Stomach (tissue), 9 donors: Measurements from ENCODE around the gene GTSE1. TPM values are rescaled to one million over a fixed set of nuclear protein-coding genes. Genes with fewer than 3 reads are reported as not detected.

ENCODE experiments used
- DNase-seq, 2 donors: peaks; one replicate each; pipeline versions ENCODE4 v3.0.0 to v3.0.0-alpha.2; 2013 to 2019
- H3K27ac ChIP-seq, 5 donors: fragments of 200-600 bp in 4 of 5; sonication (generic) in 4 of 5; one replicate each; pipeline ENCODE4 v1.5.1; 2013 to 2019; ENCODE audit warnings: mild to moderate bottlenecking in 1 of 5, moderate library complexity in 1 of 5
- H3K27me3 ChIP-seq, 3 donors: fragments of 200-600 bp; sonication (generic); one replicate each; pipeline ENCODE4 v1.5.1; 2017 to 2019; ENCODE audit warnings: mixed run types in 1 of 3
- H3K36me3 ChIP-seq, 4 donors: fragments of 200-600 bp; sonication (generic); 1 replicate in 3 of 4; 2 replicates in 1 of 4; pipeline ENCODE4 v1.5.1; 2016 to 2019
- H3K4me1 ChIP-seq, 4 donors: fragments of 200-600 bp; sonication (generic); one replicate each; pipeline ENCODE4 v1.5.1; 2016 to 2019
- H3K4me3 ChIP-seq, 4 donors: fragments of 200-600 bp; sonication (generic) in 3 of 4; one replicate each; pipeline ENCODE4 v1.5.1; 2016 to 2019; ENCODE audit warnings: mild to moderate bottlenecking in 1 of 4
- H3K9me3 ChIP-seq, 4 donors: fragments of 200-600 bp; sonication (generic); one replicate each; pipeline ENCODE4 v1.5.1; 2016 to 2019
- EP300 ChIP-seq: sonication (generic); formaldehyde crosslinking; IDR thresholded peaks from one replicate; pipeline ENCODE4 v1.6.1; 2017; ENCODE audit warnings: antibody characterized with exemption
- POLR2A ChIP-seq, 4 donors: fragments of 450-650 bp; IDR thresholded peaks; one replicate each; pipeline ENCODE4 v1.6.1; 2016; ENCODE audit warnings: antibody characterized with exemption in 4 of 4, control low read depth in 2 of 4, mild to moderate bottlenecking in 1 of 4, moderate library complexity in 1 of 4
- POLR2AphosphoS5 ChIP-seq, 3 donors: sonication (generic); formaldehyde crosslinking; IDR thresholded peaks; one replicate each; pipeline ENCODE4 v1.6.1; 2016; ENCODE audit warnings: antibody characterized with exemption in 3 of 3
- WGBS, 5 donors: extraction: QIAGEN DNeasy Blood & Tissue Kit in 3 of 5; methylation state at CpG; one replicate each; pipeline versions ENCODE4 v1.1.5 to v1.1.7; 2013 to 2018; 5-methylcytosine and 5-hydroxymethylcytosine counted together
- intact Hi-C: fragments of 100-400 bp; cut with DNase I; formaldehyde crosslinking; loops from one replicate; pipeline ENCODE4 v1.15.1; 2023; ENCODE audit warnings: low total_unique reads
- polyA plus RNA-seq, 3 donors: library from polyadenylated mRNA; stranded (reverse); fragments of 200-250 nt; gene quantifications; one replicate each; pipeline ENCODE4 v1.2.3, GENCODE V29; 2013
- total RNA-seq, 5 donors: library from RNA; depleted of rRNA; stranded (reverse); fragments of >200 nt; gene quantifications; one replicate each; pipeline versions ENCODE4 v1.1.0 to v1.2.3, GENCODE V29; 2014 to 2016
- TF ChIP-seq, protein P1 (sequence below), 7 experiments: fragments of 450-650 bp in 4 of 7; fragments of 200-600 bp in 3 of 7; sonication (generic) in 3 of 7; IDR thresholded peaks; one replicate each; pipeline ENCODE4 v1.5.1; 2016 to 2019; ENCODE audit warnings: antibody characterized with exemption in 7 of 7, control low read depth in 2 of 7, mild to moderate bottlenecking in 1 of 7
- donor health status: healthy with polysubstance abuse.
- donor health status: Bipolar disorder and iron deficiency.
- donor health status: healthy.

The GTSE1 gene
- total and polyA plus RNA-seq, 8 donors = 1.1 to 64.0 (median 4.2) TPM

DNA sequence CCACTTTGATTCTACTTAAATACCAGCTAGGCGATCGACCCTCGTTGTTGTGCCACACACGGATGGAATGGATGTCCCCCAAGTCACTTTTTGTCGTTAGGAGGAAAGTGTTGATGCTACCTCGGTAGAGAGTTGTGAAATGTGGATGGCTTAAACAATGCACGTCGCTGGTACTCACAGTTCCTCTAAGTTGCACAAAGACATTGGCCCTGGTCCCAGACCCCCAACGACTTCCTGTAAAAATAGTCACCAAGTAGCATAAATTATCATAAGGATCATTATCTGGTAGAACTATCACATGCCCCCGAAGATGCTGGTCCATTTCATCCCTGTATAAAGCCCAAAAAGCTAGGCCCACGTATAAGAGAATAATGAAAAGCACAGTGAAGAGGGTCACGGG lies 37.3 kb upstream of the GTSE1 start:
- Histone ChIP-seq H3K36me3 (no peaks in the 10 kb centered on the region), H3K9me3 (no peaks in the 10 kb centered on the region), H3K27me3 (peaks cover 0 to 7% (median 0%) of the 10 kb centered on the region in 3 donors), H3K4me3 (no peak overlapping the region), H3K4me1 (peaks cover 4 to 16% (median 9%) of the 10 kb centered on the region in 4 donors), H3K27ac (no peak overlapping the region)
- intact Hi-C loops = no loop called here
- 76 to 82% (median 81%) methylated on average over 12 of the region's 12 CpGs for WGBS, 5 donors
- TF ChIP-seq POLR2AphosphoS5 (IDR thresholded peaks at IDR 0.05) = no peak
- no peak for TF ChIP-seq POLR2A (IDR thresholded peaks at IDR 0.05)
- TF ChIP-seq EP300 = no peak
- TF ChIP-seq, protein P1, sequence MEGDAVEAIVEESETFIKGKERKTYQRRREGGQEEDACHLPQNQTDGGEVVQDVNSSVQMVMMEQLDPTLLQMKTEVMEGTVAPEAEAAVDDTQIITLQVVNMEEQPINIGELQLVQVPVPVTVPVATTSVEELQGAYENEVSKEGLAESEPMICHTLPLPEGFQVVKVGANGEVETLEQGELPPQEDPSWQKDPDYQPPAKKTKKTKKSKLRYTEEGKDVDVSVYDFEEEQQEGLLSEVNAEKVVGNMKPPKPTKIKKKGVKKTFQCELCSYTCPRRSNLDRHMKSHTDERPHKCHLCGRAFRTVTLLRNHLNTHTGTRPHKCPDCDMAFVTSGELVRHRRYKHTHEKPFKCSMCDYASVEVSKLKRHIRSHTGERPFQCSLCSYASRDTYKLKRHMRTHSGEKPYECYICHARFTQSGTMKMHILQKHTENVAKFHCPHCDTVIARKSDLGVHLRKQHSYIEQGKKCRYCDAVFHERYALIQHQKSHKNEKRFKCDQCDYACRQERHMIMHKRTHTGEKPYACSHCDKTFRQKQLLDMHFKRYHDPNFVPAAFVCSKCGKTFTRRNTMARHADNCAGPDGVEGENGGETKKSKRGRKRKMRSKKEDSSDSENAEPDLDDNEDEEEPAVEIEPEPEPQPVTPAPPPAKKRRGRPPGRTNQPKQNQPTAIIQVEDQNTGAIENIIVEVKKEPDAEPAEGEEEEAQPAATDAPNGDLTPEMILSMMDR (IDR thresholded peaks at IDR 0.05) = no peak
- DNase-seq = no peak

DNA sequence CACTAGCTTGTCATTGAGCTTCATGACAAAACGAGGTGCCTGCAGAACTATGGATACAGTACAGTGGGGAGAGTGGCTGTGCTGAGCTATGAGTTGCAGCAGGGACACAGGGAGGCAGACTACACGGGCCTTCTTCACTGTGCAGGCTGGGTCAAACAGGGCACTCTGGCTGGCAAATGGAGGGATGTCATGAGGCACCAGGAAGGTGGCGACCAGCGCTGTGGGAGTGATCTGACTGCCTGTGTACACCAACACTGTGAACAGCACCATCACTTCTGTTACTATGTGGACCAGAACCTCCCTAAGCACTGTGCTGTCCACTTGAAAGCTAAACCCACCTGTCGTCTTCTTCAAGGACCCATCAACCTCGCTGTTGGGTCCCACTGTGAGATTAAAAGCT lies 36.6 kb upstream of the GTSE1 start:
- 77 to 81% (median 78%) methylated on average over 5 to 6 of the region's 6 CpGs for WGBS, 5 donors
- H3K9me3 ChIP-seq = no peaks in the 10 kb centered on the region
- TF ChIP-seq EP300 (no peak), POLR2AphosphoS5 (IDR thresholded peaks at IDR 0.05) (no peak), POLR2A (IDR thresholded peaks at IDR 0.05) (no peak)
- TF ChIP-seq, protein P1 (IDR thresholded peaks at IDR 0.05) = no peak

DNA sequence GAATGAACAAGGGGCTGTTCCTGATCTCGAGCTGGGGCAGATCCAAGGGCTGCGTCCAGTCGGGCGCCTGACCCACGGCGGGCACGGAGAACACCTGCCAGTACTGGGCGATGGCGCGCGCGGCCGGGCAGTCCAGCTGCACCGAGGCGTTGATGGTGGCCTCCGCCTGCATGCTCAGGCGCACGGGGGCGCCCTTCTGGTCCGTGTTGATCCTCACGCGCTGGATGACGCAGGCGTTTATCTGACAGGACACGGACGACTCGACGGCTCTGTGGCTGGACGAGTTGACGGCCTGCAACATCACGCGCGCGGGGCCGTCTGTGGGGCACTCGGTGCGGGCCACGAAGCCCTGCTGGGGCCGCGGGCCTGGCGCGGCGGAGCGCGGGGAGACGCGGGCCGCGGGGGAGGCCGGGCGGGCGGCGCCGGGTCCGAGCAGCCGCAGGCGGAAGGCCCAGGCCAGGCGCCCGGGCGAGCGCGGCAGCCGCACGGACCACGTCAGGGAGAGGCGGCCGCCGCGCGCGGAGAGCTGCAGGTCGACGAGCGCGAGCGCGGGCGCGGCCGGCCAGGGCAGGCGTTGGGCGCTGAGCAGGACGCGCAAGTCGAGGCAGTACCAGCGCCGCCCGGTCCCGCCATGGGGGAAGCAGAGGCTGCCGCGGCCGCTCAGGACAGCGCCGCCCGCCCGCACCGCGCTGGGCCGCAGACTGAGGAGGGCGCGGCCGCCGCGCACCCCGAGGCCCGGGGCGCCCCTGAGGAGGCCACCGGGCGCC lies 34.0 kb upstream of the GTSE1 start:
- WGBS, 5 donors = 10 to 33% (median 14%) methylated on average over 33 to 109 of the region's 109 CpGs
- H3K27ac ChIP-seq = peak overlapping the region in 2 of 5 donors; percentile 17 to 56
- intact Hi-C loops = no loop called here
- H3K4me1 ChIP-seq = peaks cover 13 to 29% (median 21%) of the 10 kb centered on the region in 4 donors
- H3K9me3 ChIP-seq = no peaks in the 10 kb centered on the region
- H3K4me3 ChIP-seq = peak overlapping the region; percentile 33 to 43 (median 38)
- H3K36me3 ChIP-seq = no peaks in the 10 kb centered on the region
- peaks cover 0 to 7% (median 0%) of the 10 kb centered on the region in 3 donors for H3K27me3 ChIP-seq
- peak; percentile 65 to 83 for DNase-seq
- TF ChIP-seq POLR2A (IDR thresholded peaks at IDR 0.05) (no peak), EP300 (no peak), POLR2AphosphoS5 (IDR thresholded peaks at IDR 0.05) (no peak)
- TF ChIP-seq, protein P1 (IDR thresholded peaks at IDR 0.05) = no peak

More for the DNA sequence above, 36.6 kb upstream of the GTSE1 start:
- Histone ChIP-seq H3K4me1 (peaks cover 4 to 17% (median 11%) of the 10 kb centered on the region in 4 donors), H3K27me3 (peaks cover 0 to 7% (median 0%) of the 10 kb centered on the region in 3 donors), H3K36me3 (no peaks in the 10 kb centered on the region), H3K4me3 (no peak overlapping the region), H3K27ac (no peak overlapping the region)
- DNase-seq = no peak
- intact Hi-C loops = no loop called here

DNA sequence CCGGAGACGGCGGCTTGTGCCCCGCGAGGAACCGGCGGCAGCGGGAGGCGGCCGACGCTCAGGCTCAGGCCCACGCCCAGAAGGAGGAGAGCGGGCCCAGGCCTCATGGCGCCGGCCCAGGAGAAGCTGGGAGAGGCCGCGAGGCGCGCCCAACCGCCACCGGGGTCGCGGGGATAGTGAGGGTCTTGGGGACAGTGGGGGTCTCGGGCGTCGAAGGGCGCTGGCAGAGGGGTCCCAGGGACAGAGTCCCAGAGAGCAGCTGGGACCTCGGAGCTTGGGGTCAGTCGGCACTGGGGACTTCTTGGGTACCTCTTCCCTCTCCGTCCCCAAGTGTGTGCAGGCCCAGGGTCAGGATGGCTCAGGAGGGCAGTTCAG lies 33.5 kb upstream of the GTSE1 start, which contains the start of gene PKDREJ:
TSS of gene PKDREJ (minus strand) at position 128 of the 375 bp plus-strand sequence. CDS start at position 107, 21 bp downstream.
- WGBS, 5 donors = 36 to 48% (median 44%) methylated on average over 23 to 30 of the region's 30 CpGs
- H3K9me3 ChIP-seq = no peaks in the 10 kb centered on the region
- H3K4me3 ChIP-seq = peak within 1 kb of the TSS; percentile 33 to 43 (median 38)
- DNase-seq = no peak
- intact Hi-C loops = no loop called here
- peak within 1 kb of the TSS in 2 of 5 donors; percentile 17 to 56 for H3K27ac ChIP-seq
- peaks cover 0 to 7% (median 0%) of the 10 kb centered on the region in 3 donors for H3K27me3 ChIP-seq
- peaks cover 13 to 30% (median 23%) of the 10 kb centered on the region in 4 donors for H3K4me1 ChIP-seq
- H3K36me3 ChIP-seq = no peaks in the 10 kb centered on the region
- TF ChIP-seq POLR2A (IDR thresholded peaks at IDR 0.05) = no peak
- TF ChIP-seq POLR2AphosphoS5 (IDR thresholded peaks at IDR 0.05) = no peak
- TF ChIP-seq EP300 = no peak
- TF ChIP-seq, protein P1 (IDR thresholded peaks at IDR 0.05) = no peak
